ENCODE measurements around the gene IFT57. TPM values are rescaled to one million over a fixed set of nuclear protein-coding genes. Genes with fewer than 3 reads are reported as not detected.

Gene IFT57
- total and polyA plus RNA-seq, 2 of the 8 experiments (the other 6 are each of a cell fraction or from before 2014, with no cell fraction given): 15.1 to 27.8 TPM

- no peak overlapping the region for H4K8ac ChIP-seq (ENCODE audit: extremely low read depth, insufficient read depth, low read length)
- TF ChIP-seq RXRA (IDR thresholded peaks at IDR 0.05; ENCODE audit: insufficient read depth, low read depth, low read length): no peak
- no peak for TF ChIP-seq USF2 (IDR thresholded peaks at IDR 0.05; ENCODE audit: low read length)
- no peak for TF ChIP-seq CBX8 (IDR thresholded peaks at IDR 0.05; ENCODE audit: borderline replicate concordance, low read depth, low read length)
- TF ChIP-seq TCF12 (IDR thresholded peaks at IDR 0.05; ENCODE audit: low read depth, low read length): no peak
- TF ChIP-seq CHD2 (IDR thresholded peaks at IDR 0.05; ENCODE audit: low read length): no peak
- TF ChIP-seq, protein P1, sequence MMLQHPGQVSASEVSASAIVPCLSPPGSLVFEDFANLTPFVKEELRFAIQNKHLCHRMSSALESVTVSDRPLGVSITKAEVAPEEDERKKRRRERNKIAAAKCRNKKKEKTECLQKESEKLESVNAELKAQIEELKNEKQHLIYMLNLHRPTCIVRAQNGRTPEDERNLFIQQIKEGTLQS (IDR thresholded peaks at IDR 0.05; ENCODE audit: insufficient read depth, low read depth, low read length): no peak
- no peak for TF ChIP-seq CBX5 (IDR thresholded peaks at IDR 0.05; ENCODE audit: low read depth, low read length)
- no peak for TF ChIP-seq NANOG (IDR thresholded peaks at IDR 0.05; ENCODE audit: insufficient read depth, low read depth, low read length, poor library complexity, severe bottlenecking)
- TF ChIP-seq, protein P2, sequence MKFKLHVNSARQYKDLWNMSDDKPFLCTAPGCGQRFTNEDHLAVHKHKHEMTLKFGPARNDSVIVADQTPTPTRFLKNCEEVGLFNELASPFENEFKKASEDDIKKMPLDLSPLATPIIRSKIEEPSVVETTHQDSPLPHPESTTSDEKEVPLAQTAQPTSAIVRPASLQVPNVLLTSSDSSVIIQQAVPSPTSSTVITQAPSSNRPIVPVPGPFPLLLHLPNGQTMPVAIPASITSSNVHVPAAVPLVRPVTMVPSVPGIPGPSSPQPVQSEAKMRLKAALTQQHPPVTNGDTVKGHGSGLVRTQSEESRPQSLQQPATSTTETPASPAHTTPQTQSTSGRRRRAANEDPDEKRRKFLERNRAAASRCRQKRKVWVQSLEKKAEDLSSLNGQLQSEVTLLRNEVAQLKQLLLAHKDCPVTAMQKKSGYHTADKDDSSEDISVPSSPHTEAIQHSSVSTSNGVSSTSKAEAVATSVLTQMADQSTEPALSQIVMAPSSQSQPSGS (IDR thresholded peaks at IDR 0.05; ENCODE audit: low read length): no peak
- TF ChIP-seq TEAD4 (IDR thresholded peaks at IDR 0.05; ENCODE audit: low read depth, low read length): no peak
- TF ChIP-seq RBBP5 (IDR thresholded peaks at IDR 0.05; ENCODE audit: borderline replicate concordance, low read depth, low read length): no peak
- FAIRE-seq (no peak), DNase-seq (ENCODE audit: low read depth in 1 of 2, low spot score in 2 of 2) (no peak)
- no peaks in the 10 kb centered on the region for H3K79me2 ChIP-seq (ENCODE audit: control insufficient read depth in 1 of 2, insufficient read depth in 2 of 2, low read length in 2 of 2)
- H3K4ac ChIP-seq (replicated peaks; ENCODE audit: insufficient read length, low read depth, low read length): no peak overlapping the region
- H3K36me3 ChIP-seq (ENCODE audit: control insufficient read depth in 2 of 4, insufficient read depth in 4 of 4, low read length in 3 of 4): no peaks in the 10 kb centered on the region
- H2BK120ac ChIP-seq (replicated peaks; ENCODE audit: low read depth, low read length): no peak overlapping the region
- H2BK20ac ChIP-seq (ENCODE audit: low read length): no peak overlapping the region
- no peaks in the 10 kb centered on the region for H3K23me2 ChIP-seq (ENCODE audit: low read depth, low read length)
- ChIA-PET POLR2A (ENCODE audit: partially characterized antibody) (no interaction called here), CTCF (ENCODE audit: partially characterized antibody) (interaction anchor here (0.5 kb wide), 1 partner anchor 73 kb away, joined by 3 read pairs; no protein-coding TSS in a partner anchor)
- 92% methylated on average over 7 of the region's 7 CpGs; no CpG with 5 or more reads in 1 of the 2 experiments for WGBS, 2 experiments (ENCODE audit: extremely low coverage in 1 of 2, insufficient coverage in 1 of 2, insufficient read length in 1 of 2, insufficient replicate concordance in 2 of 2, low coverage in 1 of 2, low lambda C conversion rate in 2 of 2, missing lambda C conversion rate in 1 of 2)
- H3K23ac ChIP-seq (ENCODE audit: insufficient read length): no peak overlapping the region
- no peak overlapping the region for H4K91ac ChIP-seq (replicated peaks; ENCODE audit: insufficient read length, low read length)
- H3K9me3 ChIP-seq (ENCODE audit: insufficient read depth in 2 of 2, low read depth in 1 of 2, low read length in 1 of 2): no peaks in the 10 kb centered on the region
- no peak overlapping the region for H3K27ac ChIP-seq (ENCODE audit: low read depth, low read length)
- H3K14ac ChIP-seq (ENCODE audit: insufficient read length): no peak overlapping the region
- H2BK12ac ChIP-seq (ENCODE audit: low read depth, low read length): no peak overlapping the region
- H3K4me3 ChIP-seq (ENCODE audit: extremely low read depth in 1 of 4, insufficient read depth in 2 of 4, low read depth in 3 of 4, low read length in 4 of 4): no peak overlapping the region
- H3K9ac ChIP-seq (replicated peaks in 1 of 4; ENCODE audit: extremely low read depth in 1 of 4, low read depth in 3 of 4, low read length in 3 of 4): no peak overlapping the region
- no peak overlapping the region for H3K4me2 ChIP-seq (ENCODE audit: insufficient read depth in 1 of 2, low read depth in 2 of 2, low read length in 2 of 2)
- H3K27me3 ChIP-seq (replicated peaks in 1 of 4; ENCODE audit: control insufficient read depth in 3 of 4, extremely low read depth in 1 of 4, insufficient read depth in 3 of 4, low read length in 3 of 4): no peaks in the 10 kb centered on the region
- H3K18ac ChIP-seq (ENCODE audit: extremely low read depth, low read length): no peak overlapping the region
- no peaks in the 10 kb centered on the region for H4K20me1 ChIP-seq (replicated peaks in 1 of 2; ENCODE audit: control insufficient read depth in 1 of 2, insufficient read depth in 2 of 2, low read length in 2 of 2)
- H2BK15ac ChIP-seq (ENCODE audit: low read length): no peak overlapping the region
- no peaks in the 10 kb centered on the region for H3K79me1 ChIP-seq (ENCODE audit: low read depth, low read length)
- no peak overlapping the region for H4K5ac ChIP-seq (ENCODE audit: insufficient read length, low read depth, low read length)
- no peaks in the 10 kb centered on the region for H3K4me1 ChIP-seq (replicated peaks in 1 of 4; ENCODE audit: control insufficient read depth in 3 of 4, insufficient read depth in 4 of 4, low read length in 3 of 4)
- no peak overlapping the region for H2BK5ac ChIP-seq (ENCODE audit: low read depth, low read length)
- no peak overlapping the region for H3K56ac ChIP-seq (replicated peaks; ENCODE audit: insufficient read length, low read depth, low read length)
- H2AK5ac ChIP-seq (ENCODE audit: low read depth, low read length): no peak overlapping the region
- H2AFZ ChIP-seq (ENCODE audit: low read length): no peak overlapping the region
Observed at GRCh38 chr3:108159105-108159504, 63.1 kb downstream of the IFT57 start.
